Measurements from ENCODE around the gene TMEM123.

TMEM123 gene

GRCh38 chr11:102357116-102357515, 95.4 kb downstream of the TMEM123 start:
- DNase-seq = no peak

GRCh38 chr11:102347462-102348370, 104.8 kb downstream of the TMEM123 start:
- no peak for DNase-seq

GRCh38 chr11:102346748-102347461, 105.7 kb downstream of the TMEM123 start, which contains the start of gene BIRC2:
BIRC2 (plus strand) TSS chr11:102347214; CDS start chr11:102349855, 2,641 bp downstream.
- no peak for DNase-seq

- DNase-seq = no peak
Measured at GRCh38 chr11:102346456-102346747, 106.2 kb downstream of the TMEM123 start.

All from NCI-H187 treated with DMSO at 0.1 percent for 48 hours (cell line).